GM18517 (cell line): Measurements from ENCODE around the gene PSME2.
"Not testable (repeated sequence)": the region's sequence is repeated elsewhere in the genome, so short reads cannot be mapped to it uniquely, and the experiment has no call there.

ENCODE experiments used
- ATAC-seq: cut with Tn5 transposase; IDR thresholded peaks from one replicate; pipeline ENCODE4 v1.9.1; 2021; ENCODE audit warnings: mild to moderate bottlenecking, moderate library complexity; ENCODE audit not compliant: unreplicated experiment

PSME2 gene

GRCh38 chr14:24116128-24116814 lies 30.1 kb downstream of the PSME2 start:
- no peak for ATAC-seq

GRCh38 chr14:24115422-24116127 lies 30.8 kb downstream of the PSME2 start:
- no peak for ATAC-seq

- ATAC-seq: peak; percentile 87
Observed at GRCh38 chr14:24114532-24115421, 31.6 kb downstream of the PSME2 start, which contains the start of the genes DCAF11 and NRL. Gene DCAF11, plus strand, starts transcription at chr14:24114777. Its CDS starts 818 bp downstream, at chr14:24115595. Gene NRL, minus strand, starts transcription at chr14:24114949. Its CDS starts 32,101 bp downstream, at chr14:24082848.

GRCh38 chr14:24113801-24114531 lies 32.4 kb downstream of the PSME2 start:
- peak; percentile 31 for ATAC-seq

GRCh38 chr14:24113379-24113800 lies 33.0 kb downstream of the PSME2 start:
- ATAC-seq: no peak

GRCh38 chr14:24110523-24110922 lies 35.9 kb downstream of the PSME2 start:
- no peak for ATAC-seq

GRCh38 chr14:24110060-24110459 lies 36.4 kb downstream of the PSME2 start:
- ATAC-seq: no peak

GRCh38 chr14:24108336-24108874 lies 38.0 kb downstream of the PSME2 start:
- no peak for ATAC-seq

GRCh38 chr14:24106672-24107271 lies 39.6 kb downstream of the PSME2 start:
- ATAC-seq: no peak

GRCh38 chr14:24105609-24106239 lies 40.7 kb downstream of the PSME2 start:
- not testable (repeated sequence) for ATAC-seq

- no peak for ATAC-seq
Observed at GRCh38 chr14:24103451-24103850, 43.0 kb downstream of the PSME2 start.

- ATAC-seq: no peak
Observed at GRCh38 chr14:24102357-24103048, 43.9 kb downstream of the PSME2 start.

GRCh38 chr14:24100982-24101494 lies 45.4 kb downstream of the PSME2 start:
- ATAC-seq: no peak

- ATAC-seq: no peak
Observed at GRCh38 chr14:24100197-24100981, 46.0 kb downstream of the PSME2 start.

- no peak for ATAC-seq
Observed at GRCh38 chr14:24098927-24099813, 47.2 kb downstream of the PSME2 start.

- no peak for ATAC-seq
Observed at GRCh38 chr14:24098229-24098926, 48.0 kb downstream of the PSME2 start.
